Endodermal cell (in vitro differentiated cells): ENCODE data around the gene GJB6. TPM values are rescaled to one million over a fixed set of nuclear protein-coding genes. Genes with fewer than 3 reads are reported as not detected.

Experiments
- DNase-seq: peaks from one replicate; pipeline ENCODE4 v3.0.0-alpha.2; 2017
- H3K27ac ChIP-seq: 2 replicates; pipeline ENCODE4 v1.5.1; 2013; ENCODE audit warnings: mild to moderate bottlenecking, low read depth, low read length, moderate library complexity
- H3K27me3 ChIP-seq: 2 replicates; pipeline ENCODE4 v1.6.1; 2013; ENCODE audit warnings: mild to moderate bottlenecking, low read length, moderate library complexity; ENCODE audit not compliant: insufficient read depth, control insufficient read depth, poor library complexity, severe bottlenecking
- H3K36me3 ChIP-seq: 2 replicates; pipeline ENCODE4 v1.7.0; 2013; ENCODE audit warnings: mild to moderate bottlenecking, low read length, moderate library complexity; ENCODE audit not compliant: control insufficient read depth, insufficient read depth
- H3K4me1 ChIP-seq: one replicate; pipeline ENCODE4 v1.7.0; 2013; ENCODE audit warnings: low read length; ENCODE audit not compliant: control insufficient read depth, insufficient read depth
- H3K4me3 ChIP-seq: 2 replicates; pipeline ENCODE4 v1.5.1; 2013; ENCODE audit warnings: mild to moderate bottlenecking, low read length, moderate library complexity
- H3K9ac ChIP-seq: 2 replicates; pipeline ENCODE4 v1.6.1; 2013; ENCODE audit warnings: mild to moderate bottlenecking, low read length, moderate library complexity; ENCODE audit not compliant: poor library complexity, severe bottlenecking; ENCODE audit errors: extremely low read depth
- H3K9me3 ChIP-seq: 2 replicates; pipeline ENCODE4 v1.6.1; 2013; ENCODE audit warnings: mild to moderate bottlenecking, low read length, moderate library complexity; ENCODE audit not compliant: control insufficient read depth
- H3K27ac Mint-ChIP-seq: 2 replicates; pipeline ENCODE4 v1.8.0; 2020; ENCODE audit warnings: mixed read lengths
- H3K27me3 Mint-ChIP-seq: 2 replicates; pipeline ENCODE4 v1.8.0; 2021; ENCODE audit warnings: mild to moderate bottlenecking, mixed read lengths; ENCODE audit not compliant: insufficient read depth
- H3K36me3 Mint-ChIP-seq: 2 replicates; pipeline ENCODE4 v1.8.0; 2020; ENCODE audit warnings: low read depth, mixed read lengths
- H3K4me1 Mint-ChIP-seq: 2 replicates; pipeline ENCODE4 v1.8.0; 2020; ENCODE audit warnings: mixed read lengths
- H3K4me3 Mint-ChIP-seq: 2 replicates; pipeline ENCODE4 v1.8.0; 2020; ENCODE audit warnings: mild to moderate bottlenecking, moderate library complexity, mixed read lengths
- H3K9me3 Mint-ChIP-seq: 2 replicates; pipeline ENCODE4 v1.8.0; 2020; ENCODE audit warnings: mild to moderate bottlenecking, mixed read lengths
- WGBS, 2 experiments: methylation state at CpG; one replicate each; pipeline versions ENCODE4 v1.1.5 to v1.1.7; 2013; ENCODE audit warnings: missing lambda C conversion rate in 2 of 2, mixed read lengths in 1 of 2; ENCODE audit not compliant: insufficient coverage in 1 of 2, insufficient read length in 1 of 2; 5-methylcytosine and 5-hydroxymethylcytosine counted together
- total RNA-seq, 2 donors: library from RNA; stranded (reverse); fragmentation: NEBNext Ultra II Directional in 1 of 2; extraction: Animal tissue kit (Norgen Biotek cat#: 25700) in 1 of 2; gene quantifications; 2 replicates in 1 of 2; 3 replicates in 1 of 2; pipeline ENCODE4 v1.2.1, GENCODE V29; 2021
- TF ChIP-seq, protein P1 (sequence below): fragments of 200-600 bp; sonication (generic); conservative IDR thresholded peaks from 2 replicates; pipeline ENCODE4 v1.5.0; 2021; ENCODE audit warnings: antibody characterized with exemption, mild to moderate bottlenecking

The GJB6 gene
- total RNA-seq, 2 donors from 2014 or later: not detected

DNA sequence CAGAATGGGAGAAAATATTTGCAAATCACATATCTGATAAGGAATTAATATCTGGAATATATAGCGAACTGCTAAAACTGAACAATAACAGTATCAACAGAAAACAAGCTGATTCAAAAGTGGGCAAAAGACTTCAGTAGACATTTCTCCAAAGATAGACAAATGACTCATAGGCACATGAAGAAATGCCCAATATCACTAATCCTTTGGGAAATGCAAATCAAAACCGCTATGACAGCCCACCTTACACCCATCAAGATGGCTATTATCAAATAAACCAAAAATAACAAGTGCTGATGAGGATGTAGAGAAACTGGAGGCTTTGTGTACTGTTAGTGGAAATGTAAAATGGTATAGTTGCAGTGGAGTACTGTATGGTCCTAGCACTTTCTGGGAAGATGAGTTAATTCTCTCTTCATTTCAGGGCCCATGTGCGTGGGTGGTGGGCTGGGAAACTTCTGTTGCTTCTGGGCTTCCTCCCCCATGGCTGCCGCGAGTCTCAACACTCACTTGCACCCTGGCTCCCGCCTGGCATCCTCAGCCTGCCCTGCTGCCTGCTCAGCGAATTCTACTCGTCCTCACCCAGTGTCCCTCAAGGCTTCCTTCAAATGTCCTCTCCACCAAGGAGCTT is 58.9 kb downstream of the GJB6 start:
- Mint-ChIP-seq H3K36me3 (no peaks in the 10 kb centered on the region), H3K4me3 (no peak overlapping the region), H3K9me3 (no peaks in the 10 kb centered on the region), H3K27ac (no peak overlapping the region), H3K27me3 (peaks cover 28% of the 10 kb centered on the region), H3K4me1 (peaks cover 6% of the 10 kb centered on the region)
- no peaks in the 10 kb centered on the region for H3K4me1 ChIP-seq
- no peak overlapping the region for H3K4me3 ChIP-seq
- peaks cover 5% of the 10 kb centered on the region for H3K27me3 ChIP-seq
- TF ChIP-seq, protein P1, sequence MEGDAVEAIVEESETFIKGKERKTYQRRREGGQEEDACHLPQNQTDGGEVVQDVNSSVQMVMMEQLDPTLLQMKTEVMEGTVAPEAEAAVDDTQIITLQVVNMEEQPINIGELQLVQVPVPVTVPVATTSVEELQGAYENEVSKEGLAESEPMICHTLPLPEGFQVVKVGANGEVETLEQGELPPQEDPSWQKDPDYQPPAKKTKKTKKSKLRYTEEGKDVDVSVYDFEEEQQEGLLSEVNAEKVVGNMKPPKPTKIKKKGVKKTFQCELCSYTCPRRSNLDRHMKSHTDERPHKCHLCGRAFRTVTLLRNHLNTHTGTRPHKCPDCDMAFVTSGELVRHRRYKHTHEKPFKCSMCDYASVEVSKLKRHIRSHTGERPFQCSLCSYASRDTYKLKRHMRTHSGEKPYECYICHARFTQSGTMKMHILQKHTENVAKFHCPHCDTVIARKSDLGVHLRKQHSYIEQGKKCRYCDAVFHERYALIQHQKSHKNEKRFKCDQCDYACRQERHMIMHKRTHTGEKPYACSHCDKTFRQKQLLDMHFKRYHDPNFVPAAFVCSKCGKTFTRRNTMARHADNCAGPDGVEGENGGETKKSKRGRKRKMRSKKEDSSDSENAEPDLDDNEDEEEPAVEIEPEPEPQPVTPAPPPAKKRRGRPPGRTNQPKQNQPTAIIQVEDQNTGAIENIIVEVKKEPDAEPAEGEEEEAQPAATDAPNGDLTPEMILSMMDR: no peak
- no peaks in the 10 kb centered on the region for H3K9me3 ChIP-seq
- WGBS, 2 experiments: 90% methylated on average over 2 to 7 of the region's 8 CpGs
- peak; percentile 5 for DNase-seq
- no peaks in the 10 kb centered on the region for H3K36me3 ChIP-seq
- no peak overlapping the region for H3K9ac ChIP-seq
- no peak overlapping the region for H3K27ac ChIP-seq

Other genes with a start within 250 kb of the GJB6 start
- gene GJA3, start 71.3 kb downstream of the GJB6 start, total RNA-seq: under 1 TPM; 0.07 to 0.09 TPM
- under 1 TPM; 0.26 to 0.82 TPM for gene GJB2, start 39.4 kb downstream of the GJB6 start, total RNA-seq